HG03139 (cell line): ENCODE results near the gene LIN7C.
"Not testable (repeated sequence)": the region's sequence is repeated elsewhere in the genome, so short reads cannot be mapped to it uniquely, and the experiment has no call there.

Source experiments
- ATAC-seq: cut with Tn5 transposase; IDR thresholded peaks from one replicate; pipeline ENCODE4 v1.9.1; 2021; ENCODE audit not compliant: unreplicated experiment

The LIN7C gene

DNA sequence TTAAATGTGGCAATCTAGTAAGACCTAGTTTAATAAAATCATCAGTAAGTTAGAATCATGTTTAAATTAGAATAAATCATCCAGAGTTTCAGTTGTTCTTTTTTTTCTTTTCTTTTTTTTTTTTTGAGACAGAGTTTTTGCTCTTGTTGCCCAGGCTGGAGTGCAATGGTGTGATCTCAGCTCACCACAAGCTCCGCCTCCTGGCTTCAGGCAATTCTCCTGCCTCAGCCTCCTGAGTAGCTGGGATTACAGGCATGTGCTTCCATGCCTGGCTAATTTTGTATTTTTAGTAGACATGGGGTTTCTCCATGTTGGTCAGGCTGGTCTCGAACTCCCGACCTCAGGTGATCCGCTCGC is 58.4 kb downstream of the LIN7C start:
- not testable (repeated sequence) for ATAC-seq

DNA sequence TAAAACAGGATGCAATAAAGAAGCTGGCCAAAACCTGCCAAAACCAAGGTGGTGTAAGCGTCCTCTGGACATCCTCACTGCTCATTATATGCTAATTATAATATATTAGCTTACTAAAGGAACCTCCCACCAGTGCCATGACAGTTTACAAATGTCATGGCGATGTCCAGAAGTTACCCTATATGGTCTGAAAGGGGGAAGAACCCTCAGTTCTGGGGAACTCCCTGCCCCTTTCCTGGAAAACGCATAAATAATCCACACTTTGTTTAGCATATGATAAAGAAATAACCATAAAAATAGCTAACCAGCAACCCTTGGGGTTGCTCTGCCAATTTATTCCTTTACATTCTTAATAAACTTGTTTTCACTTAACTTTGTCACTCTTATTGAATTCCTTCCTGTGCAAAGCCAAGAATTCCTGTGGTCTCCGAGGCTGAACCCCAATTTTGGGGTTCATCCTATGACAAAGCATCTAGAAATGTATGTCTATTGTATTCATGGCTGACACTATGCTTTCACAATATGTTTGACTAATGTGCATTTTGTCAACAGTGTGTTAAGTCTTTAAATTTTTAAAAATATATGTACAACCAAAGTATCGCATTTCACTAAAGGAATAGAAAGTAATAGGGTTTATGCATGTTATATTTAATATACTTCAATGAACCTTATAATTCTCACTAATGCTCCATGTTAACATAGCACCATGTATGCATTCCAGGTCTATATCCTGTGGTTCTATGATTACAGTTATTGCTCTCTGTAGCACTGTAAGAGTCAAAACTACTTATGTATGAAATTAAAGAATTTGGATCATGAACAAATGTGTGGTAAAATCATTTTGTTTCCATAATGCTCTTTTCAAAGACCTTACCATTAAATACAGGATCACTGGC is 59.0 kb downstream of the LIN7C start:
- no peak for ATAC-seq

DNA sequence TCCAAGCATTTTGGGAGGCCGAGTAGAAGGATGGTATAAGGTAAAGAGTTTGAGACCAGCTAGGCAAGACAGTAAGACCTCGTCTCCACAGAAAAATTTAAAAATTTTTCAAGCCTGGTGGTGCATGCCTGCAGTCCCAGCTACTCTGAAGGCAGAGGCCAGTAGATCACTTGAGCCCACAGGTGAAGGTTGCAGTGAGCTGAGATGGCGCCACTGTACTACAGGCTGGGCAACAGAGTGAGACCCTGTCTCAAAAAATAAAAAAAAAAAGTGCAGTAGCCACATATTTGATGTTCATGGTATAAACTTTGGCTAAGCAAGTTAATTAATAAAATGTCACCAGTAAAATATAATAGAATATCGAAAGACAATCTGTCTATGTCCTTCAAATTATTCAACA is 60.9 kb downstream of the LIN7C start:
- ATAC-seq: no peak

DNA sequence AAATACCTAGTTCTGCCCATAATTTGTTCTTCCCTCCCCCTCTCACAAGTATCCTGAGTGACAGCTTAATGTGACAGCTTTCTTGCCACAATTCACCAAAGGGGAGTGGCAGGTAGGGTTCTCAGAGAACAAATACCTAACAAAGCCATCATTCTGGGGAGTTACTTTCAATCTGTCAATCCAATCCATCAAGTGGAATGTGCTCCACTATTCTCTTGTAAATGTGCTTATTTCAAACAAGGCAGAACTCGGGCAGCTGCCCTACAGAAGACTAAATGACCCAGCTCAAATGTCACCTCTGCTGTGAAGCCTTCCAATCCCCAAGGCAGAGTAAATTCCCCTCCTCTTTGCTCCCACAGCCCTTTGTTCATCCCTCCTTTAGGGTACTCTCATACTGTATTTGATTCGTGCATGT is 61.8 kb downstream of the LIN7C start:
- ATAC-seq: no peak
